ENCODE data around the gene LRRC8A. TPM values are rescaled to one million over a fixed set of nuclear protein-coding genes. Genes with fewer than 3 reads are reported as not detected.

LRRC8A gene
- total RNA-seq, 1 experiment from 2014 or later, result 22.0 TPM

DNA sequence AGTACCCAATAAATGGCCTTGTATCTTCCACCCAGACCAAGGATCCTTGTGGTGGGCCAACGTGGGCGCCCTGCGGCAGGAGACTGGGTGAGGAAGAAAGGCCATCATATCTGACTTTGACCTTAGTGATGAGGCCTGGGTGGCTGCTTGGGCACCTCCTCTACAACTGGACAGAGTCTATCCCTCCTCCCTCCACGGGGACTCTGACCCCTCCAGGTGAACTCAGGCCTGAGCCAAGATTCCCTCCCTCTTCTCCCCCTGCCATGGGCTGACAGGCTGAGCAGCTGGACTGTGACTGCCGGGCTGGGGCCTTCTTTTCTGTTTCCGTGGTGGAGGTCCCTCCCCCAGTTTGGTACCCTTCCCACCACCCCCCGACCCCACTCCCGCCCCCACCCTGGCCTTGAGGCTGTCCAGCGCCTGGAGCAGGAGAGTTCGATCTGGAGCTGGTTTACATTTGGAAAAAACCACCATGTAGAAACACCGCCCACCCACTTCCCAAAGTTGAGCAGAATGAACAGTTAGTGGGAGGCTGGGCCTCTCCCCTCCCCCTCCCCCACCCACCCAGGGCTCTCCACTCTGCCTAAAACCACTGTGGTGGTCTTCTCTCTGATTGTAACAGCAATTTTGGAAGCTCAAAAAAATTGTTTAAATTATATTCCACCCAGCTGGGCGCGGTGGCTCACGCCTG is 37.6 kb downstream of the LRRC8A start:
- BruUV-seq (replicated peaks), result no TSS peak
- Histone ChIP-seq H3K9me2 (ENCODE audit: insufficient read depth) (no peaks in the 10 kb centered on the region), H3K27ac (ENCODE audit: low read depth, low read length) (no peak overlapping the region), H3K4me2 (ENCODE audit: low read length) (no peak overlapping the region), H3K9me3 (ENCODE audit: control insufficient read depth in 1 of 2, insufficient read depth in 1 of 2, low read depth in 1 of 2, low read length in 2 of 2) (no peaks in the 10 kb centered on the region), H3K79me2 (ENCODE audit: insufficient read depth, low read length) (peaks cover 4% of the 10 kb centered on the region; the same call in 1 of the 2 replicates), H3K36me3 (ENCODE audit: control insufficient read depth in 1 of 2, insufficient read depth in 2 of 2, low read length in 2 of 2) (0 out of 4 replicates have a peak, but pooled peaks cover 0 to 5% of the 10 kb centered on the region in 2 experiments), H3K4me1 (ENCODE audit: control insufficient read depth in 1 of 2, insufficient read depth in 2 of 2, low read length in 2 of 2) (no peaks in the 10 kb centered on the region), H3K4me3 (replicated peaks in 1 of 2; ENCODE audit: low read depth in 1 of 2, low read length in 2 of 2) (no peak overlapping the region), H3K9ac (ENCODE audit: low read length) (no peak overlapping the region), H4K20me1 (ENCODE audit: insufficient read depth) (no peaks in the 10 kb centered on the region), H2AFZ (ENCODE audit: low read depth, low read length, poor library complexity, severe bottlenecking) (no peak overlapping the region), H3K27me3 (ENCODE audit: insufficient read depth, low read length) (no peaks in the 10 kb centered on the region)
- intact Hi-C loops (cut with micrococcal nuclease), result no loop called here
- ChIA-PET CTCF (no interaction called here), POLR2A (no interaction called here), RAD21 (ENCODE audit: low non-redundant PET in 1 of 2, low total read pairs in 2 of 2, uncharacterized antibody in 2 of 2, unreplicated experiment in 2 of 2) (no interaction called here)
- no peak for DNase-seq (ENCODE audit: low read depth, low spot score)
- TF ChIP-seq EGR1 (IDR thresholded peaks at IDR 0.05; ENCODE audit: low read depth), result no peak
- TF ChIP-seq, protein P1, sequence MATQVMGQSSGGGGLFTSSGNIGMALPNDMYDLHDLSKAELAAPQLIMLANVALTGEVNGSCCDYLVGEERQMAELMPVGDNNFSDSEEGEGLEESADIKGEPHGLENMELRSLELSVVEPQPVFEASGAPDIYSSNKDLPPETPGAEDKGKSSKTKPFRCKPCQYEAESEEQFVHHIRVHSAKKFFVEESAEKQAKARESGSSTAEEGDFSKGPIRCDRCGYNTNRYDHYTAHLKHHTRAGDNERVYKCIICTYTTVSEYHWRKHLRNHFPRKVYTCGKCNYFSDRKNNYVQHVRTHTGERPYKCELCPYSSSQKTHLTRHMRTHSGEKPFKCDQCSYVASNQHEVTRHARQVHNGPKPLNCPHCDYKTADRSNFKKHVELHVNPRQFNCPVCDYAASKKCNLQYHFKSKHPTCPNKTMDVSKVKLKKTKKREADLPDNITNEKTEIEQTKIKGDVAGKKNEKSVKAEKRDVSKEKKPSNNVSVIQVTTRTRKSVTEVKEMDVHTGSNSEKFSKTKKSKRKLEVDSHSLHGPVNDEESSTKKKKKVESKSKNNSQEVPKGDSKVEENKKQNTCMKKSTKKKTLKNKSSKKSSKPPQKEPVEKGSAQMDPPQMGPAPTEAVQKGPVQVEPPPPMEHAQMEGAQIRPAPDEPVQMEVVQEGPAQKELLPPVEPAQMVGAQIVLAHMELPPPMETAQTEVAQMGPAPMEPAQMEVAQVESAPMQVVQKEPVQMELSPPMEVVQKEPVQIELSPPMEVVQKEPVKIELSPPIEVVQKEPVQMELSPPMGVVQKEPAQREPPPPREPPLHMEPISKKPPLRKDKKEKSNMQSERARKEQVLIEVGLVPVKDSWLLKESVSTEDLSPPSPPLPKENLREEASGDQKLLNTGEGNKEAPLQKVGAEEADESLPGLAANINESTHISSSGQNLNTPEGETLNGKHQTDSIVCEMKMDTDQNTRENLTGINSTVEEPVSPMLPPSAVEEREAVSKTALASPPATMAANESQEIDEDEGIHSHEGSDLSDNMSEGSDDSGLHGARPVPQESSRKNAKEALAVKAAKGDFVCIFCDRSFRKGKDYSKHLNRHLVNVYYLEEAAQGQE (IDR thresholded peaks at IDR 0.05; ENCODE audit: low read depth), result no peak
- TF ChIP-seq POLR2AphosphoS5 (IDR thresholded peaks at IDR 0.05; ENCODE audit: low read depth, low read length), result no peak
- TF ChIP-seq JUND (IDR thresholded peaks at IDR 0.05), result no peak
- TF ChIP-seq POLR2A (IDR thresholded peaks at IDR 0.05; ENCODE audit: borderline replicate concordance, extremely low read depth, insufficient read depth, insufficient read length), result no peak
- TF ChIP-seq SIN3A (IDR thresholded peaks at IDR 0.05; ENCODE audit: low read depth), result no peak
- no peak for TF ChIP-seq ELF1 (IDR thresholded peaks at IDR 0.05; ENCODE audit: borderline replicate concordance, low read depth)
- TF ChIP-seq, protein P2, sequence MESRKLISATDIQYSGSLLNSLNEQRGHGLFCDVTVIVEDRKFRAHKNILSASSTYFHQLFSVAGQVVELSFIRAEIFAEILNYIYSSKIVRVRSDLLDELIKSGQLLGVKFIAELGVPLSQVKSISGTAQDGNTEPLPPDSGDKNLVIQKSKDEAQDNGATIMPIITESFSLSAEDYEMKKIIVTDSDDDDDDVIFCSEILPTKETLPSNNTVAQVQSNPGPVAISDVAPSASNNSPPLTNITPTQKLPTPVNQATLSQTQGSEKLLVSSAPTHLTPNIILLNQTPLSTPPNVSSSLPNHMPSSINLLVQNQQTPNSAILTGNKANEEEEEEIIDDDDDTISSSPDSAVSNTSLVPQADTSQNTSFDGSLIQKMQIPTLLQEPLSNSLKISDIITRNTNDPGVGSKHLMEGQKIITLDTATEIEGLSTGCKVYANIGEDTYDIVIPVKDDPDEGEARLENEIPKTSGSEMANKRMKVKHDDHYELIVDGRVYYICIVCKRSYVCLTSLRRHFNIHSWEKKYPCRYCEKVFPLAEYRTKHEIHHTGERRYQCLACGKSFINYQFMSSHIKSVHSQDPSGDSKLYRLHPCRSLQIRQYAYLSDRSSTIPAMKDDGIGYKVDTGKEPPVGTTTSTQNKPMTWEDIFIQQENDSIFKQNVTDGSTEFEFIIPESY (IDR thresholded peaks at IDR 0.05; ENCODE audit: extremely low read depth, insufficient replicate concordance, low read length), result no peak
- no peak for TF ChIP-seq TCF7L2 (IDR thresholded peaks at IDR 0.05; ENCODE audit: borderline replicate concordance, extremely low read depth, insufficient read depth, insufficient read length)
- TF ChIP-seq FOSL1 (IDR thresholded peaks at IDR 0.05; ENCODE audit: low read depth), result no peak
- TF ChIP-seq EZH2 (IDR thresholded peaks at IDR 0.05), result no peak
- no peak for TF ChIP-seq ZNF274 (IDR thresholded peaks at IDR 0.05; ENCODE audit: low read depth, low read length)
- no peak for TF ChIP-seq EZH2phosphoT487 (IDR thresholded peaks at IDR 0.05; ENCODE audit: borderline replicate concordance)
- TF ChIP-seq CEBPB (IDR thresholded peaks at IDR 0.05; ENCODE audit: low read depth), result no peak
- no peak for TF ChIP-seq RAD21 (IDR thresholded peaks at IDR 0.05; ENCODE audit: low read depth)
- TF ChIP-seq SP1 (IDR thresholded peaks at IDR 0.05; ENCODE audit: low read depth), result no peak
- no peak for TF ChIP-seq YY1 (IDR thresholded peaks at IDR 0.05; ENCODE audit: extremely low read depth, insufficient replicate concordance, low read depth, low read length)
- no peak for TF ChIP-seq ZFX (IDR thresholded peaks at IDR 0.05)
- ATAC-seq, result no peak
